CD4-positive, alpha-beta T cell (primary cell): Measurements from ENCODE around the gene BOK. TPM values are rescaled to one million over a fixed set of nuclear protein-coding genes. Genes with fewer than 3 reads are reported as not detected.

Experiments
- ATAC-seq: fragments of 200-7000 bp; cut with Tn5 transposase; one replicate; pipeline ENCODE4 v1.10.0; 2022; ENCODE audit warnings: mild to moderate bottlenecking; ENCODE audit not compliant: poor library complexity
- CTCF ChIA-PET: fragments of 350-600 bp; sonication (Branson Sonifier 250); formaldehyde crosslinking; loops from one replicate; lab custom pipeline; 2021; ENCODE audit warnings: antibody characterized with exemption, inconsistent platforms; lab: Charles Lee
- POLR2A ChIA-PET: fragments of 350-600 bp; sonication (Branson Sonifier 250); formaldehyde crosslinking; loops from one replicate; lab custom pipeline; 2021; ENCODE audit warnings: antibody characterized with exemption, inconsistent platforms; lab: Charles Lee
- DNase-seq, 14 experiments: peaks; one replicate each; pipeline ENCODE4 v3.0.0-alpha.2; 2013 to 2020; ENCODE audit warnings: mixed read lengths in 2 of 14
- H3K27ac ChIP-seq, 2 donors: one replicate each; pipeline versions ENCODE4 v1.5.1 to v1.7.0; 2013; ENCODE audit warnings: low read length in 2 of 2, low read depth in 1 of 2, mild to moderate bottlenecking in 1 of 2
- H3K27me3 ChIP-seq, 2 experiments: 1 replicate in 1 of 2; 2 replicates in 1 of 2; pipeline versions ENCODE4 v1.6.1 to v1.7.0; 2013; ENCODE audit warnings: low read length in 2 of 2, control low read depth in 1 of 2, mild to moderate bottlenecking in 1 of 2, moderate library complexity in 1 of 2; ENCODE audit not compliant: insufficient read depth in 2 of 2, control insufficient read depth in 1 of 2
- H3K36me3 ChIP-seq: one replicate; pipeline ENCODE4 v1.6.1; 2013; ENCODE audit warnings: low read length, control low read depth; ENCODE audit not compliant: insufficient read depth
- H3K4me1 ChIP-seq: one replicate; pipeline ENCODE4 v1.6.1; 2013; ENCODE audit warnings: low read length, control low read depth; ENCODE audit not compliant: insufficient read depth
- H3K4me3 ChIP-seq: one replicate; pipeline ENCODE4 v1.5.1; 2013; ENCODE audit warnings: mild to moderate bottlenecking, low read length, moderate library complexity
- H3K9me3 ChIP-seq, 2 experiments: 1 replicate in 1 of 2; 2 replicates in 1 of 2; pipeline versions ENCODE4 v1.6.1 to v1.7.0; 2013; ENCODE audit warnings: low read length in 2 of 2, mild to moderate bottlenecking in 2 of 2, control low read depth in 1 of 2, moderate library complexity in 1 of 2; ENCODE audit not compliant: control insufficient read depth in 1 of 2, insufficient read depth in 1 of 2
- H3K27ac Mint-ChIP-seq: one replicate; pipeline ENCODE4 v1.8.0; 2020; ENCODE audit warnings: mixed read lengths
- H3K27me3 Mint-ChIP-seq: one replicate; pipeline ENCODE4 v1.8.0; 2021; ENCODE audit warnings: mixed read lengths
- H3K36me3 Mint-ChIP-seq: one replicate; pipeline ENCODE4 v1.8.0; 2021; ENCODE audit warnings: low read depth, mixed read lengths
- H3K4me1 Mint-ChIP-seq: one replicate; pipeline ENCODE4 v1.8.0; 2021; ENCODE audit warnings: low read depth, mixed read lengths
- H3K4me3 Mint-ChIP-seq: one replicate; pipeline ENCODE4 v1.8.0; 2020; ENCODE audit warnings: mild to moderate bottlenecking, mixed read lengths
- H3K9me3 Mint-ChIP-seq: one replicate; pipeline ENCODE4 v1.8.0; 2020; ENCODE audit warnings: mixed read lengths
- CTCF ChIP-seq: fragments of 200-600 bp; IDR thresholded peaks from one replicate; pipeline ENCODE4 v1.8.0; 2022; ENCODE audit warnings: antibody characterized with exemption, mild to moderate bottlenecking
- intact Hi-C, 2 experiments: fragments of 100-400 bp; cut with DNase I in 1 of 2; cut with micrococcal nuclease in 1 of 2; formaldehyde crosslinking; loops; one replicate each; pipeline versions ENCODE4 v1.15.1 to v1.9.0; 2023 to 2025; cut with DNase I, micrococcal nuclease
- total RNA-seq, 174 experiments: library from RNA in 2 of 174; stranded (reverse) in 2 of 174; gene quantifications; one replicate each; pipeline ENCODE4 v1.2.3 and lab custom pipeline; 2021 to 2026

The BOK gene
- total RNA-seq, 2 experiments from 2014 or later = not detected

- H3K4me1 Mint-ChIP-seq = no peaks in the 10 kb centered on the region
- no peaks in the 10 kb centered on the region for H3K27me3 ChIP-seq
- peaks cover 28% of the 10 kb centered on the region for H3K36me3 Mint-ChIP-seq
- TF ChIP-seq CTCF = no peak
- H3K27ac ChIP-seq = no peak overlapping the region
- no peaks in the 10 kb centered on the region for H3K4me1 ChIP-seq
- DNase-seq (no peak), ATAC-seq (no peak)
- no peaks in the 10 kb centered on the region for H3K27me3 Mint-ChIP-seq
- no peaks in the 10 kb centered on the region for H3K9me3 Mint-ChIP-seq
- ChIA-PET POLR2A (no interaction called here), CTCF (no interaction called here)
- no peak overlapping the region for H3K4me3 ChIP-seq
- peaks cover 9% of the 10 kb centered on the region for H3K36me3 ChIP-seq
- peaks cover 9 to 10% of the 10 kb centered on the region in 2 experiments for H3K9me3 ChIP-seq
- intact Hi-C loops = no loop called here
- H3K27ac Mint-ChIP-seq = no peak overlapping the region
- no peak overlapping the region for H3K4me3 Mint-ChIP-seq
Measured at GRCh38 chr2:241592126-241592845, 33.7 kb downstream of the BOK start.

- Histone ChIP-seq H3K27me3 (no peaks in the 10 kb centered on the region), H3K36me3 (peaks cover 16% of the 10 kb centered on the region), H3K9me3 (peaks cover under 1 to 4% of the 10 kb centered on the region in 2 experiments), H3K4me1 (no peaks in the 10 kb centered on the region), H3K4me3 (no peak overlapping the region), H3K27ac (no peak overlapping the region)
- Mint-ChIP-seq H3K27ac (no peak overlapping the region), H3K27me3 (no peaks in the 10 kb centered on the region), H3K36me3 (peaks cover 38% of the 10 kb centered on the region), H3K9me3 (no peaks in the 10 kb centered on the region), H3K4me3 (no peak overlapping the region), H3K4me1 (no peaks in the 10 kb centered on the region)
- no peak for DNase-seq
- TF ChIP-seq CTCF = no peak
- CTCF ChIA-PET = no interaction called here
- POLR2A ChIA-PET = no interaction called here
- ATAC-seq = no peak
- intact Hi-C loops = no loop called here
Measured at GRCh38 chr2:241593271-241593670, 34.7 kb downstream of the BOK start.

- H3K9me3 Mint-ChIP-seq = no peaks in the 10 kb centered on the region
- H3K4me1 ChIP-seq = no peaks in the 10 kb centered on the region
- no peaks in the 10 kb centered on the region for H3K27me3 ChIP-seq
- no peak overlapping the region for H3K4me3 ChIP-seq
- ChIA-PET CTCF (interaction anchor here (0.9 kb wide), 1 partner anchor 14 kb away, joined by 4 read pairs; no protein-coding TSS in a partner anchor), POLR2A (interaction anchor here (0.6 kb wide), 1 partner anchor 129 kb away, joined by 3 read pairs; no protein-coding TSS in a partner anchor)
- ATAC-seq (peak; percentile 44), DNase-seq (peak in 2 of 14 experiments; percentile 13 to 34)
- no peaks in the 10 kb centered on the region for H3K9me3 ChIP-seq
- no peak for TF ChIP-seq CTCF
- H3K36me3 ChIP-seq = peaks cover 22% of the 10 kb centered on the region
- H3K27me3 Mint-ChIP-seq = no peaks in the 10 kb centered on the region
- no peak overlapping the region for H3K27ac ChIP-seq
- H3K36me3 Mint-ChIP-seq = peaks cover 61% of the 10 kb centered on the region
- intact Hi-C loops = no loop called here
- H3K4me3 Mint-ChIP-seq = no peak overlapping the region
- H3K27ac Mint-ChIP-seq = no peak overlapping the region
- no peaks in the 10 kb centered on the region for H3K4me1 Mint-ChIP-seq
Measured at GRCh38 chr2:241595600-241596140, 37.1 kb downstream of the BOK start.
